H1 (cell line): Measurements from ENCODE around the gene NUP210L. TPM values are rescaled to one million over a fixed set of nuclear protein-coding genes. Genes with fewer than 3 reads are reported as not detected.

Experiments used
- polyA plus RNA-seq, 7 experiments: library from polyadenylated mRNA; depleted of rRNA in 3 of 7; stranded (reverse) in 5 of 7; unstranded in 2 of 7; fragments of >200 nt in 5 of 7; fragments of 200-250 nt in 2 of 7; gene quantifications; 1 replicate in 5 of 7; 2 replicates in 1 of 7; 4 replicates in 1 of 7; pipeline versions ENCODE4 v1.2.1 to v1.2.3, GENCODE V29; 2011 to 2013; ENCODE audit warnings: missing spikeins in 2 of 7, mixed read lengths in 2 of 7
- total RNA-seq: library from RNA; stranded (reverse); fragmentation: NEBNext Ultra II Directional; extraction: Animal tissue kit (Norgen Biotek cat#: 25700); gene quantifications from 2 replicates; pipeline ENCODE4 v1.2.1, GENCODE V29; 2021
- TF ChIP-seq, protein P1 (sequence below): IDR thresholded peaks from 2 replicates; pipeline ENCODE4 v1.6.1; 2011; ENCODE audit warnings: low read length, improper control_type of control experiment

NUP210L gene
- total and polyA plus RNA-seq, 2 of the 8 experiments (the other 6 are each of a cell fraction or from before 2014, with no cell fraction given), result not detected

- TF ChIP-seq, protein P1, sequence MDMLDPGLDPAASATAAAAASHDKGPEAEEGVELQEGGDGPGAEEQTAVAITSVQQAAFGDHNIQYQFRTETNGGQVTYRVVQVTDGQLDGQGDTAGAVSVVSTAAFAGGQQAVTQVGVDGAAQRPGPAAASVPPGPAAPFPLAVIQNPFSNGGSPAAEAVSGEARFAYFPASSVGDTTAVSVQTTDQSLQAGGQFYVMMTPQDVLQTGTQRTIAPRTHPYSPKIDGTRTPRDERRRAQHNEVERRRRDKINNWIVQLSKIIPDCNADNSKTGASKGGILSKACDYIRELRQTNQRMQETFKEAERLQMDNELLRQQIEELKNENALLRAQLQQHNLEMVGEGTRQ, result no peak
- TF ChIP-seq, all 59 proteins: peak for 20
Measured at GRCh38 chr1:153977250-153978240, 177.3 kb downstream of the NUP210L start, which contains the start of gene JTB (continued).
